IPS-NIHi7 (cell line): ENCODE data around the gene IGFL2.

ENCODE experiments used
- DNase-seq: peaks from one replicate; pipeline ENCODE4 v3.0.0; 2012; ENCODE audit warnings: mixed read lengths; ENCODE audit errors: extremely low spot score

Gene IGFL2

GRCh38 chr19:46209051-46209450, 61.0 kb downstream of the IGFL2 start:
- DNase-seq: no peak

GRCh38 chr19:46209472-46209871, 61.4 kb downstream of the IGFL2 start:
- no peak for DNase-seq

- DNase-seq: no peak
Measured at GRCh38 chr19:46210669-46211068, 62.6 kb downstream of the IGFL2 start.
